GM12878 (cell line): Measurements from ENCODE around the gene LRRC63. TPM values are rescaled to one million over a fixed set of nuclear protein-coding genes. Genes with fewer than 3 reads are reported as not detected.

Experiments used
- ATAC-seq: fragments of 200-7000 bp; cut with Tn5 transposase; 3 replicates; pipeline ENCODE4 v1.9.1; 2020; ENCODE audit warnings: mild to moderate bottlenecking, moderate library complexity
- BruUV-seq: library from RNA; stranded (reverse); fragments of 400-500 nt; replicated peaks from 2 replicates; lab custom pipeline; 2021; lab: Mats Ljungman, UMichigan
- CTCF ChIA-PET: fragments of 300-600 bp; sonication (Branson Sonifier 250); formaldehyde crosslinking; extraction: SDS; loops from one replicate; lab custom pipeline; 2021; ENCODE audit warnings: inconsistent platforms; lab: Yijun Ruan, JAX
- POLR2A ChIA-PET: fragments of 350-600 bp; formaldehyde crosslinking; extraction: SDS; loops from one replicate; lab custom pipeline; 2021; ENCODE audit warnings: inconsistent platforms; lab: Charles Lee
- RAD21 ChIA-PET: fragments of 300-600 bp; sonication (Branson Sonifier 250); formaldehyde crosslinking; loops from one replicate; lab custom pipeline; 2023; ENCODE audit warnings: antibody characterized with exemption; ENCODE audit not compliant: unreplicated experiment; lab: Charles Lee
- SMC1A ChIA-PET: fragments of 300-600 bp; sonication (Branson Sonifier 250); formaldehyde crosslinking; loops from one replicate; lab custom pipeline; 2023; ENCODE audit not compliant: unreplicated experiment, uncharacterized antibody; lab: Charles Lee
- DNase-seq: peaks from one replicate; pipeline ENCODE4 v3.0.0-alpha.2; 2011; ENCODE audit warnings: low read depth, low spot score
- FAIRE-seq: peaks from 3 replicates; lab custom pipeline; 2011; peaks lifted over from hg19 to GRCh38; lab: Jason Lieb, UNC
- H2AFZ ChIP-seq: 2 replicates; pipeline ENCODE4 v1.6.0; 2011; ENCODE audit warnings: low read depth, low read length, control low read depth; ENCODE audit not compliant: control insufficient read depth
- H3K27ac ChIP-seq: 2 replicates; pipeline ENCODE4 v1.5.1; 2011; ENCODE audit warnings: control low read depth; ENCODE audit not compliant: control insufficient read depth, insufficient read depth
- H3K27me3 ChIP-seq, 2 experiments: replicated peaks in 1 of 2; 2 replicates each; pipeline versions ENCODE4 v1.6.0 to v1.6.1; 2011; ENCODE audit warnings: low read length in 1 of 2; ENCODE audit not compliant: control insufficient read depth in 2 of 2, insufficient read depth in 2 of 2
- H3K36me3 ChIP-seq, 2 experiments: 2 replicates each; pipeline ENCODE4 v1.5.1; 2011; ENCODE audit warnings: low read length in 1 of 2; ENCODE audit not compliant: control insufficient read depth in 2 of 2, insufficient read depth in 2 of 2
- H3K4me1 ChIP-seq: 2 replicates; pipeline ENCODE4 v1.6.1; 2011; ENCODE audit warnings: mild to moderate bottlenecking, low read length, moderate library complexity, mixed read lengths; ENCODE audit not compliant: control insufficient read depth, insufficient read depth
- H3K4me2 ChIP-seq: 2 replicates; pipeline ENCODE4 v1.6.0; 2011; ENCODE audit warnings: control low read depth; ENCODE audit not compliant: control insufficient read depth, insufficient read depth
- H3K4me3 ChIP-seq: fragments of 200-600 bp; sonication (generic); 2 replicates; pipeline ENCODE4 v1.5.1; 2016
- H3K79me2 ChIP-seq: 2 replicates; pipeline ENCODE4 v1.6.0; 2011; ENCODE audit warnings: low read length; ENCODE audit not compliant: control insufficient read depth, insufficient read depth
- H3K9ac ChIP-seq: 2 replicates; pipeline ENCODE4 v1.8.0; 2011; ENCODE audit warnings: low read length, control low read depth, mixed read lengths; ENCODE audit not compliant: control insufficient read depth, insufficient read depth
- H3K9me3 ChIP-seq: replicated peaks from 3 replicates; pipeline ENCODE4 v1.5.1; 2011; ENCODE audit warnings: mild to moderate bottlenecking, low read length; ENCODE audit not compliant: control insufficient read depth, insufficient read depth
- H4K20me1 ChIP-seq: 2 replicates; pipeline ENCODE4 v1.6.0; 2011; ENCODE audit not compliant: control insufficient read depth, insufficient read depth
- ATF7 ChIP-seq: fragments of 450-650 bp; IDR thresholded peaks from 2 replicates; pipeline ENCODE4 v1.6.1; 2016; ENCODE audit warnings: low read depth, mild to moderate bottlenecking
- CEBPB ChIP-seq, 2 experiments: fragments of 150-350 bp in 1 of 2; IDR thresholded peaks; 2 replicates each; pipeline ENCODE4 v1.6.1; 2012 to 2014; ENCODE audit warnings: low read depth in 2 of 2, low read length in 2 of 2, borderline replicate concordance in 1 of 2, inconsistent platforms in 1 of 2
- CEBPZ ChIP-seq: fragments of 150-350 bp; IDR thresholded peaks from 2 replicates; pipeline ENCODE4 v1.6.1; 2016; ENCODE audit warnings: low read depth, low read length
- CREM ChIP-seq: IDR thresholded peaks from 2 replicates; pipeline ENCODE4 v1.6.1; 2014; ENCODE audit warnings: antibody characterized with exemption, low read depth
- DPF2 ChIP-seq: fragments of 450-650 bp; IDR thresholded peaks from 2 replicates; pipeline ENCODE4 v1.6.1; 2017; ENCODE audit warnings: mild to moderate bottlenecking
- HDGF ChIP-seq: fragments of 450-650 bp; IDR thresholded peaks from 2 replicates; pipeline ENCODE4 v1.6.1; 2016; ENCODE audit warnings: antibody characterized with exemption
- IKZF2 ChIP-seq, 2 experiments: fragments of 450-650 bp; IDR thresholded peaks; 2 replicates each; pipeline ENCODE4 v1.6.1; 2017; ENCODE audit warnings: mild to moderate bottlenecking in 2 of 2, moderate library complexity in 2 of 2
- JUNB ChIP-seq: IDR thresholded peaks from 2 replicates; pipeline ENCODE4 v1.6.1; 2016; ENCODE audit warnings: antibody characterized with exemption, mild to moderate bottlenecking
- LARP7 ChIP-seq: fragments of 450-650 bp; IDR thresholded peaks from 2 replicates; pipeline ENCODE4 v1.6.1; 2017; ENCODE audit warnings: mild to moderate bottlenecking
- MTA2 ChIP-seq: fragments of 450-650 bp; IDR thresholded peaks from 2 replicates; pipeline ENCODE4 v1.6.1; 2016; ENCODE audit warnings: low read depth, mild to moderate bottlenecking, moderate library complexity
- MXI1 ChIP-seq: fragments of 150-350 bp; IDR thresholded peaks from 2 replicates; pipeline ENCODE4 v1.6.1; 2011; ENCODE audit warnings: low read depth, mild to moderate bottlenecking, inconsistent platforms, low read length, improper control_type of control experiment
- NBN ChIP-seq: fragments of 450-650 bp; IDR thresholded peaks from 2 replicates; pipeline ENCODE4 v1.6.1; 2016
- POU2F2 ChIP-seq: IDR thresholded peaks from 3 replicates; pipeline ENCODE4 v1.6.1; 2011; ENCODE audit warnings: low read depth, mild to moderate bottlenecking, low read length, borderline replicate concordance
- RB1 ChIP-seq: fragments of 450-650 bp; formaldehyde crosslinking; IDR thresholded peaks from 2 replicates; pipeline ENCODE4 v1.6.1; 2017; ENCODE audit warnings: mild to moderate bottlenecking, borderline replicate concordance
- RCOR1 ChIP-seq: conservative IDR thresholded peaks from 2 replicates; pipeline ENCODE4 v1.6.1; 2012; ENCODE audit warnings: low read depth, low read length, improper control_type of control experiment
- RELB ChIP-seq: fragments of 450-650 bp; IDR thresholded peaks from 2 replicates; pipeline ENCODE4 v1.6.1; 2017; ENCODE audit warnings: low read depth, mild to moderate bottlenecking, moderate library complexity
- RFX5 ChIP-seq: IDR thresholded peaks from 2 replicates; pipeline ENCODE4 v1.6.1; 2011; ENCODE audit warnings: low read depth, low read length, improper control_type of control experiment
- RUNX3 ChIP-seq: IDR thresholded peaks from 2 replicates; pipeline ENCODE4 v1.6.1; 2012; ENCODE audit warnings: low read length, inconsistent platforms
- WRNIP1 ChIP-seq: IDR thresholded peaks from 2 replicates; pipeline ENCODE4 v1.6.1; 2011; ENCODE audit warnings: low read depth, low read length, improper control_type of control experiment, borderline replicate concordance
- WGBS: methylation state at CpG from one replicate; pipeline ENCODE4 v1.1.6; 2016; ENCODE audit warnings: low lambda C conversion rate; ENCODE audit not compliant: insufficient replicate concordance, insufficient coverage; ENCODE audit errors: missing lambda C conversion rate; 5-methylcytosine and 5-hydroxymethylcytosine counted together
- in situ Hi-C: fragments of 300-500 bp; cut with MboI; formaldehyde crosslinking; loops from 9 replicates; pipeline ENCODE4 v1.14.3; 2018; ENCODE audit warnings: mixed read lengths
- intact Hi-C: fragments of 100-400 bp; cut with micrococcal nuclease; formaldehyde crosslinking; loops from one replicate; pipeline ENCODE4 v1.14.2; 2022; ENCODE audit not compliant: unreplicated experiment
- polyA plus RNA-seq, 11 experiments: library from polyadenylated mRNA; depleted of rRNA in 4 of 11; unstranded in 6 of 11; stranded (reverse) in 5 of 11; fragments of >200 nt; fragmentation: Nextera tagmentation in 4 of 11; fragmentation: Illumina TruSeq in 1 of 11; extraction: Ambion mirVana in 4 of 11; extraction: Trizol in 1 of 11; gene quantifications; 1 replicate in 1 of 11; 2 replicates in 10 of 11; pipeline versions ENCODE4 v1.2.1 to v1.2.3, GENCODE V29; 2011 to 2016; ENCODE audit warnings: inconsistent platforms in 2 of 11, missing spikeins in 2 of 11, low read depth in 1 of 11
- total RNA-seq, 4 experiments: library from RNA; depleted of rRNA in 3 of 4; stranded (reverse); fragments of >200 nt in 3 of 4; fragmentation: Illumina TruSeq in 1 of 4; extraction: Trizol in 1 of 4; gene quantifications; 2 replicates each; pipeline versions ENCODE4 v1.2.1 to v1.2.3, GENCODE V29; 2013 to 2021

LRRC63 gene
- total and polyA plus RNA-seq, 10 of the 15 experiments (the other 5 are each of a cell fraction or from before 2014, with no cell fraction given) = 0.34 to 0.98 (median 0.76) TPM; not detected in 1

- TF ChIP-seq CEBPZ (no peak), NBN (0 out of 2 replicates have a peak, but pooled peaks have one; percentile 38), RFX5 (no peak)
Measured at GRCh38 chr13:46172531-46172991, 39.2 kb upstream of the LRRC63 start (continued).

- BruUV-seq = no TSS peak
- intact Hi-C loops (loop anchor here (2.0 to 10.0 kb wide), 2 partner anchors 401 to 473 kb away; no protein-coding TSS in a partner anchor), in situ Hi-C loops (loop anchor here (10.0 kb wide), 2 partner anchors 381 to 469 kb away; partner anchors contain the start of genes CBY2 and LRCH1)
- H3K27me3 ChIP-seq = no peaks in the 10 kb centered on the region
- H3K4me3 ChIP-seq = peak overlapping the region; percentile 72; the same call in 1 of the 2 replicates
- peak overlapping the region; percentile 99 for H3K4me2 ChIP-seq
- FAIRE-seq (no peak), ATAC-seq (peak; percentile 50), DNase-seq (no peak)
- peaks cover 43% of the 10 kb centered on the region for H3K4me1 ChIP-seq
- peaks cover 25% of the 10 kb centered on the region for H4K20me1 ChIP-seq
- H3K9me3 ChIP-seq = no peaks in the 10 kb centered on the region
- CTCF ChIA-PET = interaction anchor here (1.0 to 17.1 kb wide), 5 partner anchors 9 to 213 kb away, joined by 3 to 172 read pairs (median 4); partner anchors contain the start of genes LCP1 and RUBCNL
- POLR2A ChIA-PET = interaction anchor here (0.9 to 8.2 kb wide), 6 partner anchors 7 to 214 kb away, joined by 4 to 95 read pairs (median 4); partner anchors contain the start of genes LCP1 and RUBCNL
- RAD21 ChIA-PET = interaction anchor here (1.3 to 10.9 kb wide), 2 partner anchors 6 to 13 kb away, joined by 7 to 184 read pairs; no protein-coding TSS in a partner anchor
- peak overlapping the region; percentile 71 for H3K27ac ChIP-seq
- H3K9ac ChIP-seq = peak overlapping the region; percentile 55; the same call in 1 of the 2 replicates
- peaks cover 10 to 31% of the 10 kb centered on the region in 2 experiments for H3K36me3 ChIP-seq
- WGBS = 0% methylated on average over 2 of the region's 2 CpGs
- SMC1A ChIA-PET = interaction anchor here (1.0 to 14.6 kb wide), 4 partner anchors 9 to 206 kb away, joined by 3 to 295 read pairs (median 6); no protein-coding TSS in a partner anchor
- peaks cover 99% of the 10 kb centered on the region for H3K79me2 ChIP-seq
- no peak overlapping the region for H2AFZ ChIP-seq
- no peak for TF ChIP-seq HDGF
- TF ChIP-seq MTA2 = 0 out of 2 replicates have a peak, but pooled peaks have one; percentile 33
- TF ChIP-seq CREM = peak; percentile 51; the same call in 1 of the 2 replicates
- no peak for TF ChIP-seq RCOR1
- 0 out of 2 replicates have a peak, but pooled peaks have one; percentile 84 for TF ChIP-seq WRNIP1
- TF ChIP-seq ATF7 = peak; percentile 35; the same call in 1 of the 2 replicates
- peak; percentile 24 for TF ChIP-seq JUNB
- TF ChIP-seq LARP7 = peak; percentile 25; the same call in 1 of the 2 replicates
- TF ChIP-seq RUNX3 = peak; percentile 79
- no peak for TF ChIP-seq CEBPB (IDR thresholded peaks at IDR 0.05; ENCODE audit: borderline replicate concordance in 1 of 2, low read depth in 2 of 2, low read length in 2 of 2)
- TF ChIP-seq RB1 = no peak
- TF ChIP-seq RFX5 = no peak
- TF ChIP-seq POU2F2 = 0 out of 3 replicates have a peak, but pooled peaks have one; percentile 34
- peak; percentile 90 for TF ChIP-seq RELB
- TF ChIP-seq IKZF2 (IDR thresholded peaks at IDR 0.05) = peak in 1 of 2 experiments; percentile 44; a peak in 1 of 4 replicates
- TF ChIP-seq DPF2 = peak; percentile 60
- no peak for TF ChIP-seq MXI1
Measured at GRCh38 chr13:46173656-46174055, 38.1 kb upstream of the LRRC63 start.
